ENCODE measurements around the gene IMMP2L.

DNA sequence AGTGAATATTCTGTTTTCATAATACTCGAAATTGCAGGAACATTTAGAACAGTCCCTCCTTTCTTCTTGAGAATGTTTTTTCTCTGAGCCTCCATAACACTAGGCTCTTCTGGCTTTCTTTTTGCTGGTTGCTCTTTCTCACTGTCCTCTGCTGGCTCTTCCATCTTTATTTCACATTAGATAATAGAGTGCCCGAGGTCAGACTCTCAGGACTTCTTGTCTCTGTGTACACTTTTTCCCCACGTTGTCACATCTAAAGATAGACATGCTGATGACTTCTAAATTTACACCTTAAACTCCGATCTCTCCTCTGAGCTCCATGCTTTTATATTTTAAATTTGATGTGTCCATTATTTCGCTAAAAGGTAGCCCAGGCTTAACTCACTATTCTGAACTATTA lies 486.8 kb downstream of the IMMP2L start:
- no peak for TF ChIP-seq SUZ12 (IDR thresholded peaks at IDR 0.05)
- no peak for TF ChIP-seq FOXM1 (IDR thresholded peaks at IDR 0.05; ENCODE audit: borderline replicate concordance)
- TF ChIP-seq TARDBP (IDR thresholded peaks at IDR 0.05), result no peak
- TF ChIP-seq HDGF (IDR thresholded peaks at IDR 0.05; ENCODE audit: borderline replicate concordance), result no peak
- no peak for TF ChIP-seq FOXK2 (IDR thresholded peaks at IDR 0.05)
- no peak for TF ChIP-seq ARNT (IDR thresholded peaks at IDR 0.05)
- TF ChIP-seq SP1 (IDR thresholded peaks at IDR 0.05), result no peak
- TF ChIP-seq, protein P1, sequence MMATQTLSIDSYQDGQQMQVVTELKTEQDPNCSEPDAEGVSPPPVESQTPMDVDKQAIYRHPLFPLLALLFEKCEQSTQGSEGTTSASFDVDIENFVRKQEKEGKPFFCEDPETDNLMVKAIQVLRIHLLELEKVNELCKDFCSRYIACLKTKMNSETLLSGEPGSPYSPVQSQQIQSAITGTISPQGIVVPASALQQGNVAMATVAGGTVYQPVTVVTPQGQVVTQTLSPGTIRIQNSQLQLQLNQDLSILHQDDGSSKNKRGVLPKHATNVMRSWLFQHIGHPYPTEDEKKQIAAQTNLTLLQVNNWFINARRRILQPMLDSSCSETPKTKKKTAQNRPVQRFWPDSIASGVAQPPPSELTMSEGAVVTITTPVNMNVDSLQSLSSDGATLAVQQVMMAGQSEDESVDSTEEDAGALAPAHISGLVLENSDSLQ (IDR thresholded peaks at IDR 0.05), result no peak
- TF ChIP-seq ZNF384 (IDR thresholded peaks at IDR 0.05), result no peak
- no peak for TF ChIP-seq ELF4 (IDR thresholded peaks at IDR 0.05)
- no peak for TF ChIP-seq BHLHE40 (IDR thresholded peaks at IDR 0.05; ENCODE audit: borderline replicate concordance)
